AML-193 (cell line): ENCODE results near the gene JMJD1C.

Experiments
- DNase-seq, 2 experiments: peaks; one replicate each; lab custom pipeline; 2025; lab: John Stamatoyannopoulos, UW

JMJD1C gene

DNA sequence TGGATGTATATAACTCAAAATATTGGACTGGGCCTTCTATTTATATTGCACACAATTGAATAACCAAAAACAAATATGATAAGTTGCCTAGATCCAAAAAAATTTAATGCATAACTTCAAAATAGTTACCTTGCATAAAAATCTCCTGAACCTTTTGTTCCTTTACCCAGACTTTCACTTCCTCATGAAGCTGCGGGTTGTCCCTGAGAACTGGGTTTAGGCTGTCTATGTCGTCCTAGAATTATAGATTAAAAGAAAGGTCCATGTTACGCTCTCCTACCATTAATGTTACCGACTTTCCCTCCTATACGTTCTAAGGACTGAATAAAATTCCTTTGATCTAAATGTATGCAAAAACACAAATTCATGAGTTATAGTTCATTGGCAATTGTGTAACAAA lies 246.0 kb downstream of the JMJD1C start:
- DNase-seq, result no peak

DNA sequence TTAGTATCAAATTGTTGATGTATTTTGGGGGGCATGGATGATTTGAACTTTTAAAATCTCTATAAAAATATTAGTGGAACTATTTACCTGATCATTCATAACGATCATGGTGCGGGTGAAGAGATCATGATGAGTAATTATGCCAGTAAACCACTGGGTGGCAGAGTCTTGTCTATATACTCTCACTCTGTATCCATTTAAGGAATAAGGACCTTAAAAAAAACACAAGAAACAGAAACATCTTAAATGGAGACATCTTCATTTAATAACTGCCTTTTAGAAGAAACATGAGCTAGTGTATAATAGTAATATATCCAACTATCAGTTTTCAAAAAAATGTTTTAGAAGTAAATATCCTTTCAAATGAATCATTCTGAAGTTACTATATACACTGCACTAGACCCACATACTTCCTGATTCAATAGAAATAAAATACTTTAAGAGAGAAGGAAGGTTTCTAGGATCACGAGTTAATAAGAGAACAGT lies 248.6 kb downstream of the JMJD1C start:
- peak; percentile 55 to 82 for DNase-seq

GRCh38 chr10:63214571-63214970 lies 251.2 kb downstream of the JMJD1C start:
- no peak for DNase-seq

DNA sequence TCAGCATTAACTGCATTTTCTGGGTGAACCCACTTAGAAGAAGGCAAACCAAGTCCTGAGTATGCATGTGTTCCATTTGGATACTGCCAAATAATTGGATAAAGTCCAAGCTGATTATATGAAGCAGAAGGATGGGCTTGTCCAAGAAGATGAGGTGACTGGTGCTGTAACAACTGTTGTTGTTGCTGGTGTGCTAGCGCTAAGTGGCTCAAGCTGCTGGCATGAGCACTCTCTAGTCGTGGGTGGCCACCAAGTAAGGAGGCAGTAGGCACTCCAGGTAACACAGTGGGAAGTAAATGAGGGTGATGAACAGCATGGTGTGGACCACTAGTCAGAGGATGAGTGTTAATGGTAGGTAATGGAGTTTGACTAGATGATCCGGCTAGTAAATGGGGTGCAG lies 252.3 kb downstream of the JMJD1C start:
- DNase-seq, result no peak

- DNase-seq, result no peak
These were observed 255.1 kb downstream of the JMJD1C start for GRCh38 chr10:63210611-63211196.

GRCh38 chr10:63209705-63210104 lies 256.1 kb downstream of the JMJD1C start:
- no peak for DNase-seq

- DNase-seq, result no peak
These were observed 256.8 kb downstream of the JMJD1C start for GRCh38 chr10:63208986-63209385.

GRCh38 chr10:63206997-63207811 lies 258.6 kb downstream of the JMJD1C start:
- DNase-seq, result no peak

- DNase-seq, result no peak
These were observed 259.2 kb downstream of the JMJD1C start for GRCh38 chr10:63206576-63206975.

DNA sequence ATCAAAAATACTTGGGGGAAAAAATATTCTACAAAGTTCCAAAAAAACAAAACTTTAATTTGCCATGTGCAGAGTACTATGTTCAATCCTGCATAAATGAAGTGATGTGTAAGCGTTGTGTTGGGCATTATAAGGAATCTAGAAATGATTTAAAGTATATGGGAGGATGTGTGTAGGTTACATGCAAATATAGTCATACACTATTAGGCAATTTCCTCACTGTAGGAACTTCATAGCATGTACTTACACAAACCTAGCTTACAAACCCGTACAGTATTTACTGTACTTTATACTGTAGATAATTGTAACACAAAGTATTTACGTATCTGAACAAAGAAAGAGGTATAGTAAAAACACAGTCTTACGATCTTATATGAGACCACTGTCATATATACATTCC lies 260.4 kb downstream of the JMJD1C start:
- DNase-seq, result peak in 1 of 2 experiments; percentile 18

- no peak for DNase-seq
These were observed 260.9 kb downstream of the JMJD1C start for GRCh38 chr10:63204667-63205391.

- no peak for DNase-seq
These were observed 264.7 kb downstream of the JMJD1C start for GRCh38 chr10:63201118-63201517.

DNA sequence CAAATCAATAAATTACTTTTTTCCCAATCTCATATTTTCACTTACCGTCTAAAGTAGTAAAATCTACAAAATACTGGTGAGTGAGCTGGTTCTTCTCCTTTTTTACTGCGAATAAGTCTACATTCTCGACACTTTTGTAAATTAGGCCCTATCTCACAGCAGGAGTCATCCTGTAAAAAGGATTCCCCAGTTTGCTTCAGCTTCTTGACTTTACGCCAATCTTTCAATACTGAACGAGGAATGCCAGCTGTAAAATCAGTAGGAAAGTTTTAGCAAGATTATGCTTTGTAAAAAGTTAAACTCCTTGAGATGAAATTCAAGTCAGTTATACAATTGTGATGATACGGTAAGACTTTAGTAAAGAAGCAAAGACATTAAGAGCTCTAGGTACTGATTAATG lies 265.3 kb downstream of the JMJD1C start:
- no peak for DNase-seq

DNA sequence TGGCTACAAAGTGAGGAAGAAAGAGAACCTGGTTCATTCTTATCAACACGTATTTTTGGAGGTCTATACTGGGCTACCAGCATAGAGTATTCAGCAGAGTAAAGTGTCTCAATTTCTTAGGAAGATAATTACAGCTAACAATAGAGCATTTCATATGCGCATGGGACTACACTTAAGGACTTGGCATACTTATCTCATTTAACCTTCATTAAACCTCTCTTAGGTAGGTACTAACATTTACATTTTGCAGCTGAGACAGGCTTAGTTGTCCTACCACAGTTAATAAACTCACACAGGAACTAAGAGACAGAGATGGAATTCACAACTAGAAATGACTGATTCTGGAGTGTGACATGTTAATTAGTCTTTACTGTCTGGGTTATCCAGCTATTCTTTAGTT lies 266.1 kb downstream of the JMJD1C start:
- no peak for DNase-seq

DNA sequence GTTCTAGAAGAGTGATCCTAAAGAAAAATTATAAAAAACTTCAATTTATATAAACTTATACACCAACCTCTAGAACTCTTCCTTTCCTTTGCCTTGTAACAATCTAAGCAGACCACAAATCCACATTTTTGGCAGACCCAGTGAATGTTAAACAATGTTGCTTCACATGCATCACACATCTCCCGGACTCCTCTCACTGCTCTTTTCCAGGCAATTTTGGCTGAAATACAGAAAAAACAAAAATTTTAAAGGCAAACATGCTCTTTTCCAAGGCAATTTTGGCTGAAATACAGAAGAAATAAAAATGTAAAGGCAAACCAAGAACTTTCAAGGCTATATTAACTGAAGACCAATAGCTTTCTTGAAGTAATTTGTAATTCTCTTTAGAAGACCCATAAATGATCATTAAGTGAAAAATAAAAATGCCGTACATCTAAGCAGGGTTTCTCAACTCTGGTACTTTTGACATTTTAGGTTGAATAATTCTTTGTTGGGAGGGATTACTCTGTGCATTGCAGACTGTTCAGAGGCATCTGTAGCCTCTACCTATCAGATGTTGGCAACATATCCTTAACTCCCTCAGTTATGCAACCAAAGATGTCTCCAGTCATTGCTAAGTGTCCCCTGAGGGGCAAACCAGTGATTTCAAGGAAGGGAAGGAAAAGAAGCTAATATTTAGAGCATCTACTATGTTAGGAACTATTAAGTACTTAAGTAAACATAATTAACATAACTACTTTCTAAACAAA lies 268.3 kb downstream of the JMJD1C start:
- no peak for DNase-seq

- DNase-seq, result no peak
These were observed 273.0 kb downstream of the JMJD1C start for GRCh38 chr10:63192826-63193225.

- no peak for DNase-seq
These were observed 290.2 kb downstream of the JMJD1C start for GRCh38 chr10:63175534-63175933.

DNA sequence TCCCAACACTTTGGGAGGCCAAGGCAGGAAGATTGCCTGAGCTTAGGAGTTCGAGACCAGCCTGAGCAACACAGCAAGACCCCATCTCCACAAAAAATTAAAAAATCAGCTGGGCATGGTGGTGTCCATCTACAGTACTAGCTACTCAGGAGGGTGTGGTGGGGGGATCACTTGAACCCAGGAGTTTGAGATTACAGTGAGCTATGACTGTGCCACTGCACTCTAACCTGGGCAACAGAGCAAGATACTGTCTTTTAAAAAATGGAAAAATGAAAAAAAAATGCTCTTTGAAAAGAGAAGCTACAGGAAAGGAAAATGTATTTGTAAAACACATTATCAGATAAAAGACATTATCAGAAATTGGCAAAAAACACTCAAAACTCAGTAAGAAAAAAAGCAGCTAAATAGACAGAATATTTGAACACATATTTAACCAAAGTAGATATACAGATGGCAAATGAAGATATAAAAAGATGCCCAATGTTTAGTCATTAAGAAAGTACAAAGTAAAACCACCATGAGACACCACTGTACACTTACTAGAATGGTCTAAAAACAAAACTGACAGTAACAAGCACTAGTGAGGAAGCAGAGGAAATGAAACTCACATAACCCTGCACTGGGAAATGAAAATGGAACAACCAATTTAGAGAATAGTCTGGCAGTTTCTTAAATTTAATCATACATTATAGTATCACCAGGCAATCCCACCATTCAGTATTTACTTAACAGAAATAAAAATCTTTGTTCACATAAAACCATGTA lies 292.1 kb downstream of the JMJD1C start:
- DNase-seq, result no peak

DNA sequence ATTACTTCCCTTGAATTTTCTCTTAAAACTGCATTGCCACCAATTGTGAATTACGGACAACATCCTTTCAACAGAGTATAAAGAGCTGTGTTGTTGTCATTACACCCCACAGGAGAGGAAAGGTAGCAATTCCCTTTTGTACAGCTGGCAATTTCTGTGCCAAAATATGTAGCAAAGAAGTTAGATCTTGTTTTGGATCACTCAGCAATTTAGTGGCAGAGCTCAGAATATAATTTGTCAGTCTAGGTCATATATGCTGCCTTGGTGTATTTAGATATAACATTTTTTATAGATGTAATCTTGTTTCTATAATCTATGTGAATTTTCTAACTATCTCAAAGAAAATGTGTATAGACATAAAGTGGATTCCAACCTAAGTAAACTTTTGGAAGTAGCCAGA lies 293.9 kb downstream of the JMJD1C start:
- no peak for DNase-seq

DNA sequence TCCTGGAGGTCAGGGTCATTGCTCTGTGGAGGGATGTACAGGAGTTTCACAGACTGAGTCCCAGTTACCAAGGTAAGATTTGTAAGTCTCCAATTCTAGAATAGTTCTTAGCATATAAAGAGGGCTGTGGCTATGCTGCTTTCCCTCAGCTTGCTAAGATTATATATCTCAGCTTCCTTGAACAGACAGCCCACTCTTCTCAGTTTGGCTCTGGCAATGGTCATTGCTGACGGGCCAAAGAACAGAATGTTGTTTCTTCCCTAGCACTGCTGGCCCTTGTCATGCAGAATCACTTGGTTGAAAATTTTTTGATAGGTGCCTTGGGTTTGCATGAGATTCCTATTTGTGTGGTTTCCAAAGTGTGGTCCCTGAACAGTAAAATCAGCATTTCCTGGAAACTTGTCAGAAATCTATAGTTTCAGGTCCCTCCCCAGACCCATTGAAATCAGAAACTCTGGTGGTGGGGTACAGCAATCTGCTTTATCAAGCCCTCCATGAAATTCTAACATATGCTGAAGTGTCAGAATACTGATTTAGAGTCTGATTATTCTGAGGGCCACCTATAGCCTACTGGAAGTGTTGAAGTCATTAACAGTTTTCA lies 294.4 kb downstream of the JMJD1C start:
- no peak for DNase-seq

DNA sequence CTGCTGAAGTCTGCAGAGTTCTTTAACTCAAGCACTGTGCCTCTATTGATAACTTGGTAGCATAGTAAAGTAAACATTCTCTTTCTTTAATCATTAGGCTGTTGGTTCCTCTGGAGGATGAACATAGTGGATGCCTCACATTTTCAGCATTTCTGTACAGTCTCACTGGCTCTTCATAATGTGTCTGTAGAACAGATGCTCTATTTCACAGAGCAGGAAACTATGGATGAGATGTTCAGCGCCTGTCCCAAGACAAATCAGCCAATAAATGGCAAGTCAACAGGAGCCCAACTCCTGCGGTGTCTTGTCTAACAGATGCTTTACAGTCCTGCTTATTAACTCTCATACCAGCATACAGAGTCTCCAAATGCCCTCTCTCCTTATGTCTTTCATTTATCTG lies 296.2 kb downstream of the JMJD1C start:
- no peak for DNase-seq
